ENCODE results near the gene NR2C1.

- TF ChIP-seq CTCF (IDR thresholded peaks at IDR 0.05; ENCODE audit: low read depth, low read length) (no peak), MAX (IDR thresholded peaks at IDR 0.05; ENCODE audit: low read depth, low read length) (no peak), POLR2A (IDR thresholded peaks at IDR 0.05; ENCODE audit: extremely low read depth, insufficient read length) (no peak), MYC (IDR thresholded peaks at IDR 0.05; ENCODE audit: low read depth, low read length) (no peak)
These were observed 102.9 kb downstream of the NR2C1 start for GRCh38 chr12:94970560-94970959.

Measured in NB4 (cell line).